Astrocyte (in vitro differentiated cells and primary cell): ENCODE results near the gene DCLRE1A. TPM values are rescaled to one million over a fixed set of nuclear protein-coding genes. Genes with fewer than 3 reads are reported as not detected.
A peak's percentile ranks its signal among the peaks of the same experiment; 100 is the strongest.

Experiments
- DNase-seq: peaks from one replicate; pipeline ENCODE4 v3.0.0-alpha.2; 2010; ENCODE audit warnings: low read depth
- FAIRE-seq: peaks from 2 replicates; lab custom pipeline; 2011; peaks lifted over from hg19 to GRCh38; lab: Jason Lieb, UNC
- H2AFZ ChIP-seq: 2 replicates; pipeline ENCODE4 v1.6.0; 2012; ENCODE audit warnings: low read depth, low read length, inconsistent platforms
- H3K27ac ChIP-seq: 2 replicates; pipeline ENCODE4 v1.5.1; 2011; ENCODE audit warnings: low read depth, low read length, inconsistent platforms
- H3K27me3 ChIP-seq: 2 replicates; pipeline ENCODE4 v1.6.0; 2011; ENCODE audit warnings: low read length, inconsistent platforms; ENCODE audit not compliant: insufficient read depth
- H3K36me3 ChIP-seq: 2 replicates; pipeline ENCODE4 v1.5.1; 2011; ENCODE audit warnings: low read length, inconsistent platforms; ENCODE audit not compliant: insufficient read depth
- H3K4me1 ChIP-seq: 2 replicates; pipeline ENCODE4 v1.5.1; 2011; ENCODE audit warnings: low read length, inconsistent platforms; ENCODE audit not compliant: insufficient read depth
- H3K4me2 ChIP-seq: 2 replicates; pipeline ENCODE4 v1.6.0; 2012; ENCODE audit warnings: low read length, inconsistent platforms
- H3K4me3 ChIP-seq: 2 replicates; pipeline ENCODE4 v1.5.1; 2011; ENCODE audit warnings: low read depth, mild to moderate bottlenecking, low read length, inconsistent platforms; ENCODE audit not compliant: insufficient read depth
- H3K79me2 ChIP-seq: 2 replicates; pipeline ENCODE4 v1.6.0; 2012; ENCODE audit warnings: mild to moderate bottlenecking, low read length, inconsistent platforms; ENCODE audit not compliant: insufficient read depth
- H3K9ac ChIP-seq: 2 replicates; pipeline ENCODE4 v1.6.0; 2012; ENCODE audit warnings: mild to moderate bottlenecking, low read length, inconsistent platforms
- H3K9me3 ChIP-seq: 2 replicates; pipeline ENCODE4 v1.5.1; 2012; ENCODE audit warnings: low read depth, mild to moderate bottlenecking, low read length, inconsistent platforms; ENCODE audit not compliant: insufficient read depth
- H4K20me1 ChIP-seq: 2 replicates; pipeline ENCODE4 v1.6.0; 2012; ENCODE audit warnings: low read length, inconsistent platforms; ENCODE audit not compliant: insufficient read depth
- H3K27ac Mint-ChIP-seq: one replicate; pipeline ENCODE4 v1.8.0; 2021; ENCODE audit warnings: mild to moderate bottlenecking, mixed read lengths; ENCODE audit not compliant: unreplicated experiment
- H3K27me3 Mint-ChIP-seq: one replicate; pipeline ENCODE4 v1.8.0; 2021; ENCODE audit warnings: low read depth, mixed read lengths; ENCODE audit not compliant: unreplicated experiment
- H3K36me3 Mint-ChIP-seq: one replicate; pipeline ENCODE4 v1.8.0; 2021; ENCODE audit warnings: low read depth, mixed read lengths; ENCODE audit not compliant: unreplicated experiment
- H3K4me1 Mint-ChIP-seq: one replicate; pipeline ENCODE4 v1.8.0; 2021; ENCODE audit warnings: low read depth, mixed read lengths; ENCODE audit not compliant: unreplicated experiment
- H3K4me3 Mint-ChIP-seq: one replicate; pipeline ENCODE4 v1.8.0; 2021; ENCODE audit warnings: mild to moderate bottlenecking, moderate library complexity, mixed read lengths; ENCODE audit not compliant: unreplicated experiment
- H3K9me3 Mint-ChIP-seq: one replicate; pipeline ENCODE4 v1.8.0; 2021; ENCODE audit warnings: mild to moderate bottlenecking, mixed read lengths; ENCODE audit not compliant: unreplicated experiment
- EZH2 ChIP-seq: IDR thresholded peaks from 2 replicates; pipeline ENCODE4 v1.6.1; 2012; ENCODE audit warnings: mild to moderate bottlenecking, low read length, inconsistent platforms; ENCODE audit not compliant: insufficient read depth
- total RNA-seq: library from RNA; stranded (reverse); gene quantifications from 2 replicates; pipeline ENCODE4 v1.2.1, GENCODE V29; 2021
- TF ChIP-seq, protein P1 (sequence below): IDR thresholded peaks from 2 replicates; pipeline ENCODE4 v1.5.1; 2011; ENCODE audit warnings: low read depth, mild to moderate bottlenecking, inconsistent platforms, low read length, moderate library complexity; ENCODE audit not compliant: insufficient read depth

Gene DCLRE1A
- total RNA-seq, 1 donor from 2014 or later, result 3.8 TPM

DNA sequence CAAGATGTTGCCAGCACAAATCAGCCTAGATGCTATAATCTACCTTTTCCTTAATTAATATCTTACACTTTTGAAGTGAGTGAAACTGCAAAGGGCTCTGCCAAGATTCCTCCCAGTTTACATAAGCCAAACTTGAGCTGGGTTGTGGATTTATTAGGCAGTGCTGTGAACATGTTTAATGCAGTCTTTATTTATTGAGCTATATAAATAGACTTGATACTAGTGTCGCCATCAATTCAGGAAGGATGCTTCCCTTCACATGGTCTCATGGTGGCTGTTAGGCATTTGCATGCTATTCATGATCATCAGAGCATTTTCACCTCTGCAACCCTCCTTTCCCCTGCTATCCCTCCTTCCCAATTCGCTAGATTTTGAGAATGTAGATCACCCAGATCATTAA, 62.2 kb downstream of the DCLRE1A start:
- Histone ChIP-seq H3K9ac (no peak overlapping the region), H3K4me1 (peaks cover 9% of the 10 kb centered on the region), H3K36me3 (no peaks in the 10 kb centered on the region), H3K79me2 (no peaks in the 10 kb centered on the region), H3K4me3 (no peak overlapping the region), H3K9me3 (no peaks in the 10 kb centered on the region), H2AFZ (no peak overlapping the region), H3K27me3 (peaks cover 8% of the 10 kb centered on the region), H4K20me1 (no peaks in the 10 kb centered on the region), H3K27ac (no peak overlapping the region), H3K4me2 (no peak overlapping the region)
- H3K27me3 Mint-ChIP-seq, result peaks cover 26% of the 10 kb centered on the region
- TF ChIP-seq, protein P1, sequence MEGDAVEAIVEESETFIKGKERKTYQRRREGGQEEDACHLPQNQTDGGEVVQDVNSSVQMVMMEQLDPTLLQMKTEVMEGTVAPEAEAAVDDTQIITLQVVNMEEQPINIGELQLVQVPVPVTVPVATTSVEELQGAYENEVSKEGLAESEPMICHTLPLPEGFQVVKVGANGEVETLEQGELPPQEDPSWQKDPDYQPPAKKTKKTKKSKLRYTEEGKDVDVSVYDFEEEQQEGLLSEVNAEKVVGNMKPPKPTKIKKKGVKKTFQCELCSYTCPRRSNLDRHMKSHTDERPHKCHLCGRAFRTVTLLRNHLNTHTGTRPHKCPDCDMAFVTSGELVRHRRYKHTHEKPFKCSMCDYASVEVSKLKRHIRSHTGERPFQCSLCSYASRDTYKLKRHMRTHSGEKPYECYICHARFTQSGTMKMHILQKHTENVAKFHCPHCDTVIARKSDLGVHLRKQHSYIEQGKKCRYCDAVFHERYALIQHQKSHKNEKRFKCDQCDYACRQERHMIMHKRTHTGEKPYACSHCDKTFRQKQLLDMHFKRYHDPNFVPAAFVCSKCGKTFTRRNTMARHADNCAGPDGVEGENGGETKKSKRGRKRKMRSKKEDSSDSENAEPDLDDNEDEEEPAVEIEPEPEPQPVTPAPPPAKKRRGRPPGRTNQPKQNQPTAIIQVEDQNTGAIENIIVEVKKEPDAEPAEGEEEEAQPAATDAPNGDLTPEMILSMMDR, result no peak
- no peak for TF ChIP-seq EZH2
- no peaks in the 10 kb centered on the region for H3K36me3 Mint-ChIP-seq
- H3K4me3 Mint-ChIP-seq, result no peak overlapping the region
- H3K4me1 Mint-ChIP-seq, result peaks cover 8% of the 10 kb centered on the region
- no peaks in the 10 kb centered on the region for H3K9me3 Mint-ChIP-seq
- no peak for FAIRE-seq
- no peak for DNase-seq
- H3K27ac Mint-ChIP-seq, result no peak overlapping the region

- Mint-ChIP-seq H3K27ac (peak overlapping the region; percentile 84), H3K27me3 (peaks cover 14% of the 10 kb centered on the region), H3K4me1 (peaks cover 8% of the 10 kb centered on the region), H3K36me3 (no peaks in the 10 kb centered on the region), H3K9me3 (no peaks in the 10 kb centered on the region), H3K4me3 (no peak overlapping the region)
- H3K4me2 ChIP-seq, result peak overlapping the region; percentile 47
- peaks cover under 1% of the 10 kb centered on the region for H3K27me3 ChIP-seq
- H3K36me3 ChIP-seq, result no peaks in the 10 kb centered on the region
- peak; percentile 94 for FAIRE-seq
- H3K9ac ChIP-seq, result no peak overlapping the region
- no peaks in the 10 kb centered on the region for H3K79me2 ChIP-seq
- H3K27ac ChIP-seq, result peak overlapping the region; percentile 16
- no peak overlapping the region for H3K4me3 ChIP-seq
- H3K9me3 ChIP-seq, result no peaks in the 10 kb centered on the region
- H2AFZ ChIP-seq, result peak overlapping the region; percentile 59
- DNase-seq, result peak; percentile 95
- H4K20me1 ChIP-seq, result no peaks in the 10 kb centered on the region
- TF ChIP-seq, protein P1, result no peak
- TF ChIP-seq EZH2, result no peak
- peaks cover 9% of the 10 kb centered on the region for H3K4me1 ChIP-seq
Measured at GRCh38 chr10:113788604-113789083, 65.2 kb downstream of the DCLRE1A start.

Other genes with a start within 250 kb of the DCLRE1A start
- not detected in 2 replicates for gene NRAP, start 190.0 kb downstream of the DCLRE1A start, total RNA-seq
- 41.9 and 44.9 TPM in 2 replicates for gene CASP7, start 174.2 kb downstream of the DCLRE1A start, total RNA-seq
- gene PLEKHS1, start 102.4 kb downstream of the DCLRE1A start, total RNA-seq, result not detected in 2 replicates
- 15.6 and 16.9 TPM in 2 replicates for gene NHLRC2, start 579 bp upstream of the DCLRE1A start, total RNA-seq
- 0.62 and 1.3 TPM in 2 replicates for gene ADRB1, start 189.8 kb upstream of the DCLRE1A start, total RNA-seq